ENCODE results near the gene RHOC. TPM values are rescaled to one million over a fixed set of nuclear protein-coding genes. Genes with fewer than 3 reads are reported as not detected.
"Not testable (repeated sequence)": the region's sequence is repeated elsewhere in the genome, so short reads cannot be mapped to it uniquely, and the experiment has no call there.

The RHOC gene
- total RNA-seq = 919 and 1,091 TPM in 2 replicates

- no peak for DNase-seq (ENCODE audit: low read depth, low spot score)
Observed at GRCh38 chr1:112706505-112707220, at the start of gene RHOC. RHOC (minus strand) TSS chr1:112707127; CDS start chr1:112703799, 3,328 bp downstream.

- no peak for DNase-seq (ENCODE audit: low read depth, low spot score)
Observed at GRCh38 chr1:112754116-112754628, 47.2 kb upstream of the RHOC start.

- no peak for DNase-seq (ENCODE audit: low read depth, low spot score)
Observed at GRCh38 chr1:112748396-112748795, 41.5 kb upstream of the RHOC start.

- DNase-seq (ENCODE audit: low read depth, low spot score) = no peak
Observed at GRCh38 chr1:112744009-112744578, 37.2 kb upstream of the RHOC start.

- DNase-seq (ENCODE audit: low read depth, low spot score) = no peak
Observed at GRCh38 chr1:112743174-112744008, 36.5 kb upstream of the RHOC start.

- DNase-seq (ENCODE audit: low read depth, low spot score) = no peak
Observed at GRCh38 chr1:112737573-112737972, 30.6 kb upstream of the RHOC start.

GRCh38 chr1:112735752-112736151, 28.8 kb upstream of the RHOC start:
- no peak for DNase-seq (ENCODE audit: low read depth, low spot score)

- DNase-seq (ENCODE audit: low read depth, low spot score) = no peak
Observed at GRCh38 chr1:112731451-112731850, 24.5 kb upstream of the RHOC start.

GRCh38 chr1:112729909-112730308, 23.0 kb upstream of the RHOC start:
- no peak for DNase-seq (ENCODE audit: low read depth, low spot score)

- DNase-seq (ENCODE audit: low read depth, low spot score) = not testable (repeated sequence)
Observed at GRCh38 chr1:112729011-112729410, 22.1 kb upstream of the RHOC start.

- DNase-seq (ENCODE audit: low read depth, low spot score) = not testable (repeated sequence)
Observed at GRCh38 chr1:112728306-112728971, 21.5 kb upstream of the RHOC start.

GRCh38 chr1:112727716-112728115, 20.8 kb upstream of the RHOC start:
- DNase-seq (ENCODE audit: low read depth, low spot score) = no peak

GRCh38 chr1:112724240-112724639, 17.3 kb upstream of the RHOC start:
- DNase-seq (ENCODE audit: low read depth, low spot score) = not testable (repeated sequence)

- DNase-seq (ENCODE audit: low read depth, low spot score) = no peak
Observed at GRCh38 chr1:112723511-112723839, 16.5 kb upstream of the RHOC start.

GRCh38 chr1:112722601-112723510, 15.9 kb upstream of the RHOC start:
- no peak for DNase-seq (ENCODE audit: low read depth, low spot score)

GRCh38 chr1:112721966-112722524, 15.1 kb upstream of the RHOC start:
- DNase-seq (ENCODE audit: low read depth, low spot score) = no peak

- DNase-seq (ENCODE audit: low read depth, low spot score) = not testable (repeated sequence)
Observed at GRCh38 chr1:112721294-112721693, 14.4 kb upstream of the RHOC start.

GRCh38 chr1:112720800-112721199, 13.9 kb upstream of the RHOC start:
- DNase-seq (ENCODE audit: low read depth, low spot score) = no peak

- DNase-seq (ENCODE audit: low read depth, low spot score) = no peak
Observed at GRCh38 chr1:112719706-112720105, 12.8 kb upstream of the RHOC start.

GRCh38 chr1:112718691-112719418, 11.9 kb upstream of the RHOC start:
- DNase-seq (ENCODE audit: low read depth, low spot score) = no peak

Measured in pulmonary artery endothelial cell (primary cell).